ENCODE measurements around the gene DCHS2. TPM values are rescaled to one million over a fixed set of nuclear protein-coding genes. Genes with fewer than 3 reads are reported as not detected.

Gene DCHS2
- total and polyA plus RNA-seq, 2 of the 8 experiments (the other 6 are each of a cell fraction or from before 2014, with no cell fraction given): 0.54 to 2.6 TPM

DNA sequence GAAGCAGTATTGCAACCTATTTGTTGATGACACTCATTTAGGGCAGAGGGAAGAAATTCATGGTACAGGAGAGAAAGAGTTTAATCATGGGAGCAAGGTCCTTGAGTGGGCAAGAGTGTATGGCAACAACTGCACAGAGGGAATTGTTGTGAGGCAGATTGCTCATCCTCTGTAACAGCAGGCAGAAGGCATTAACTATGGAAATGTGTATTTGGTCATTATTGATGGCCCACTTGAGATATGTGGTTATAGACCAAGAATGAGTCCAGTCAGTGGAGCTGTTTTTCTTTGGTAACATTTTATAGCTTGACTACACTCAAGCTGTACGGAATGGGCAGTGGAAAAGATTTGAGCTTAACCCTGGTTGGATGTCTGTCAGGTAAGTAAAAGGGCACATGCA lies 42.7 kb upstream of the DCHS2 start:
- no peak for FAIRE-seq
- Histone ChIP-seq H3K27me3 (replicated peaks in 1 of 4; ENCODE audit: control insufficient read depth in 3 of 4, extremely low read depth in 1 of 4, insufficient read depth in 3 of 4, low read length in 3 of 4) (no peaks in the 10 kb centered on the region), H3K27ac (ENCODE audit: low read depth, low read length) (no peak overlapping the region), H2BK120ac (replicated peaks; ENCODE audit: low read depth, low read length) (no peak overlapping the region), H2AFZ (ENCODE audit: low read length) (no peak overlapping the region), H3K4ac (replicated peaks; ENCODE audit: insufficient read length, low read depth, low read length) (no peak overlapping the region), H2AK5ac (ENCODE audit: low read depth, low read length) (no peak overlapping the region), H4K8ac (ENCODE audit: extremely low read depth, insufficient read depth, low read length) (no peak overlapping the region), H3K23ac (ENCODE audit: insufficient read length) (no peak overlapping the region), H2BK12ac (ENCODE audit: low read depth, low read length) (no peak overlapping the region), H3K4me2 (ENCODE audit: insufficient read depth in 1 of 2, low read depth in 2 of 2, low read length in 2 of 2) (no peak overlapping the region), H3K9me3 (ENCODE audit: insufficient read depth in 2 of 2, low read depth in 1 of 2, low read length in 1 of 2) (no peaks in the 10 kb centered on the region), H4K5ac (ENCODE audit: insufficient read length, low read depth, low read length) (no peak overlapping the region), H3K18ac (ENCODE audit: extremely low read depth, low read length) (no peak overlapping the region), H3K23me2 (ENCODE audit: low read depth, low read length) (no peaks in the 10 kb centered on the region), H3K9ac (replicated peaks in 1 of 4; ENCODE audit: extremely low read depth in 1 of 4, low read depth in 3 of 4, low read length in 3 of 4) (no peak overlapping the region), H3K36me3 (ENCODE audit: control insufficient read depth in 2 of 4, insufficient read depth in 4 of 4, low read length in 3 of 4) (peaks cover 4 to 29% (median 18%) of the 10 kb centered on the region in 4 experiments; a peak in 7 of 8 replicates), H4K91ac (replicated peaks; ENCODE audit: insufficient read length, low read length) (no peak overlapping the region), H3K4me1 (replicated peaks in 1 of 4; ENCODE audit: control insufficient read depth in 3 of 4, insufficient read depth in 4 of 4, low read length in 3 of 4) (no peaks in the 10 kb centered on the region), H3K4me3 (ENCODE audit: extremely low read depth in 1 of 4, insufficient read depth in 2 of 4, low read depth in 3 of 4, low read length in 4 of 4) (no peak overlapping the region), H3K79me1 (ENCODE audit: low read depth, low read length) (no peaks in the 10 kb centered on the region), H4K20me1 (replicated peaks in 1 of 2; ENCODE audit: control insufficient read depth in 1 of 2, insufficient read depth in 2 of 2, low read length in 2 of 2) (peaks cover 0 to 6% of the 10 kb centered on the region in 2 experiments), H2BK5ac (ENCODE audit: low read depth, low read length) (no peak overlapping the region), H3K14ac (ENCODE audit: insufficient read length) (no peak overlapping the region), H3K56ac (replicated peaks; ENCODE audit: insufficient read length, low read depth, low read length) (no peak overlapping the region), H2BK20ac (ENCODE audit: low read length) (no peak overlapping the region), H2BK15ac (ENCODE audit: low read length) (no peak overlapping the region), H3K79me2 (ENCODE audit: control insufficient read depth in 1 of 2, insufficient read depth in 2 of 2, low read length in 2 of 2) (no peaks in the 10 kb centered on the region)
- DNase-seq (ENCODE audit: low read depth in 1 of 2, low spot score in 2 of 2): no peak
- ChIA-PET POLR2A (ENCODE audit: partially characterized antibody) (interaction anchor here (0.9 to 2.2 kb wide), 3 partner anchors 9 to 16 kb away, joined by 3 to 10 read pairs (median 4); partner anchors contain the start of gene PLRG1), CTCF (ENCODE audit: partially characterized antibody) (interaction anchor here (1.3 to 1.7 kb wide), 4 partner anchors 11 to 118 kb away, joined by 3 to 8 read pairs (median 4); no protein-coding TSS in a partner anchor)
- 91% methylated on average over 1 of the region's 1 CpG; no CpG with 5 or more reads in 1 of the 2 experiments for WGBS, 2 experiments (ENCODE audit: extremely low coverage in 1 of 2, insufficient coverage in 1 of 2, insufficient read length in 1 of 2, insufficient replicate concordance in 2 of 2, low coverage in 1 of 2, low lambda C conversion rate in 2 of 2, missing lambda C conversion rate in 1 of 2)
- TF ChIP-seq NRF1 (IDR thresholded peaks at IDR 0.05; ENCODE audit: low read depth, low read length) (no peak), RAD21 (IDR thresholded peaks at IDR 0.05 in 1 of 2, conservative IDR thresholded peaks at IDR 0.05 in 1 of 2; ENCODE audit: low read depth in 2 of 2, low read length in 2 of 2) (no peak), POLR2AphosphoS5 (IDR thresholded peaks at IDR 0.05; ENCODE audit: low read depth, low read length) (no peak), EP300 (IDR thresholded peaks at IDR 0.05; ENCODE audit: borderline replicate concordance in 1 of 2, low read depth in 2 of 2, low read length in 2 of 2) (no peak), TCF12 (IDR thresholded peaks at IDR 0.05; ENCODE audit: low read depth, low read length) (no peak), CEBPB (IDR thresholded peaks at IDR 0.05; ENCODE audit: low read depth, low read length) (no peak), BRCA1 (IDR thresholded peaks at IDR 0.05; ENCODE audit: low read depth, low read length) (no peak), CREB1 (IDR thresholded peaks at IDR 0.05) (no peak), SIX5 (IDR thresholded peaks at IDR 0.05; ENCODE audit: low read depth, low read length) (no peak), SRF (IDR thresholded peaks at IDR 0.05; ENCODE audit: low read depth, low read length) (no peak), KDM5A (IDR thresholded peaks at IDR 0.05; ENCODE audit: low read length) (no peak), KDM4A (IDR thresholded peaks at IDR 0.05; ENCODE audit: low read depth, low read length, severe bottlenecking) (no peak), TAF1 (IDR thresholded peaks at IDR 0.05; ENCODE audit: low read depth, low read length) (no peak)
- TF ChIP-seq, protein P1, sequence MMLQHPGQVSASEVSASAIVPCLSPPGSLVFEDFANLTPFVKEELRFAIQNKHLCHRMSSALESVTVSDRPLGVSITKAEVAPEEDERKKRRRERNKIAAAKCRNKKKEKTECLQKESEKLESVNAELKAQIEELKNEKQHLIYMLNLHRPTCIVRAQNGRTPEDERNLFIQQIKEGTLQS (IDR thresholded peaks at IDR 0.05; ENCODE audit: insufficient read depth, low read depth, low read length): no peak

All from H1 (cell line).